Activated CD4-positive, alpha-beta memory T cell treated with anti-CD3 and anti-CD28 coated beads for 36 hours (primary cell): ENCODE data around the gene PPP4C. TPM values are rescaled to one million over a fixed set of nuclear protein-coding genes. Genes with fewer than 3 reads are reported as not detected.
"Not testable (repeated sequence)": the region's sequence is repeated elsewhere in the genome, so short reads cannot be mapped to it uniquely, and the experiment has no call there.

Source experiments
- CTCF ChIA-PET: fragments of 350-600 bp; sonication (Branson Sonifier 250); formaldehyde crosslinking; loops from one replicate; lab custom pipeline; 2021; ENCODE audit warnings: antibody characterized with exemption, inconsistent platforms; lab: Charles Lee
- POLR2A ChIA-PET: fragments of 350-600 bp; sonication (Branson Sonifier 250); formaldehyde crosslinking; loops from one replicate; lab custom pipeline; 2021; ENCODE audit warnings: antibody characterized with exemption; lab: Charles Lee
- DNase-seq: peaks from one replicate; pipeline ENCODE4 v3.0.0-alpha.2; 2020
- H3K27ac Mint-ChIP-seq: one replicate; pipeline ENCODE4 v1.8.0; 2021; ENCODE audit warnings: mixed read lengths
- H3K27me3 Mint-ChIP-seq: one replicate; pipeline ENCODE4 v1.8.0; 2021; ENCODE audit warnings: mixed read lengths
- H3K36me3 Mint-ChIP-seq: one replicate; pipeline ENCODE4 v1.8.0; 2021; ENCODE audit warnings: mixed read lengths
- H3K4me1 Mint-ChIP-seq: one replicate; pipeline ENCODE4 v1.8.0; 2021; ENCODE audit warnings: low read depth, mixed read lengths
- H3K4me3 Mint-ChIP-seq: one replicate; pipeline ENCODE4 v1.8.0; 2021; ENCODE audit warnings: mild to moderate bottlenecking, mixed read lengths
- H3K9me3 Mint-ChIP-seq: one replicate; pipeline ENCODE4 v1.8.0; 2021; ENCODE audit warnings: mixed read lengths
- intact Hi-C: fragments of 100-400 bp; cut with micrococcal nuclease; formaldehyde crosslinking; loops from one replicate; pipeline ENCODE4 v1.15.1; 2023
- total RNA-seq, 2 experiments: library from RNA; stranded (reverse); gene quantifications; one replicate each; pipeline ENCODE4 v1.2.3, GENCODE V29; 2021

PPP4C gene
- total RNA-seq, 2 experiments from 2014 or later, result 121 to 133 TPM

DNA sequence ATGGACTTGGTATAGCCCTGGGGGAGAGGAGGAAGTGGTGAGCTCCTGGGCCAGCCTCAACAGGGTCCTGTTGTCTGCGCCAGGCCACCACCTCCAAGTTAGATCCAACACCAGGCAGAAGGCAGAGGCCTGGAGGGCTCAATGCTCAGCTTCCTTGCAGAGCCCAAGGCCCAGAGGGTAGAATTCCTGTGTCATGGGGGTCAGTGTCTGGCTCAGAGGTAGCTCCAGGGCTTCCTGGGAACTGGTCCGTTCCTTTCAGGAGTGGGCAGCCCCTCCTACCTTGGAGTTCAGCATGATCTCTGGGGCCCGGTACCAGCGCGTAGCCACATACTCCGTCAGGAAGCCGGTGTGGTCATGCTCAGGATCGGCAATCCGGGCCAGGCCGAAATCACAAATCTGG lies 42.0 kb downstream of the PPP4C start:
- Mint-ChIP-seq H3K4me3 (no peak overlapping the region), H3K4me1 (peaks cover 32% of the 10 kb centered on the region), H3K9me3 (no peaks in the 10 kb centered on the region), H3K36me3 (peaks cover 9% of the 10 kb centered on the region), H3K27me3 (no peaks in the 10 kb centered on the region), H3K27ac (no peak overlapping the region)
- POLR2A ChIA-PET, result interaction anchor here (1.0 kb wide), 1 partner anchor 65 kb away, joined by 4 read pairs; the partner anchor contains the start of gene CORO1A
- DNase-seq, result no peak
- CTCF ChIA-PET, result interaction anchor here (0.7 to 3.2 kb wide), 2 partner anchors 26 to 498 kb away, joined by 3 to 10 read pairs; partner anchors contain the start of gene TBX6
- intact Hi-C loops, result no loop called here

DNA sequence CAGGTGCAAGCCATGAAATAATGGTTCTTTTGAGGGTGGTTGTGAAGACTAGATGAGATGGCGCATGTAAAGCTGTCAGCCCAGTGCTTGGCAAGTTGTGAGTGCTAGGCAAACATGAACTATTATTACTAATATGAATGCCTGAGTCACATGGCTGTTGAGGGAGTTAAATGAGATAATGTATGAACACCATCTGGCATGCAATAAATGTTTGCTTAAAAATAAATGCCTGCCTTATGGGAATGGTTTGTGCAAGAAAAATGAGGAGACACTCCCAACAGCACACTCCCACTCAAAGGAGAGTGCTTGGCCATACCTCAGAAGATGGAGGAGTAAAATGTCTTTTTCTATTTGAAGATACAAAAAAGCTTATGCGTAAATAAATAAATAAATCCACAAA lies 43.6 kb downstream of the PPP4C start:
- Mint-ChIP-seq H3K27me3 (no peaks in the 10 kb centered on the region), H3K27ac (no peak overlapping the region), H3K9me3 (no peaks in the 10 kb centered on the region), H3K4me3 (no peak overlapping the region), H3K36me3 (peaks cover 9% of the 10 kb centered on the region), H3K4me1 (peaks cover 30% of the 10 kb centered on the region)
- intact Hi-C loops, result no loop called here
- DNase-seq, result no peak
- CTCF ChIA-PET, result interaction anchor here (3.2 kb wide), 1 partner anchor 28 kb away, joined by 10 read pairs; the partner anchor contains the start of gene TBX6
- POLR2A ChIA-PET, result no interaction called here

DNA sequence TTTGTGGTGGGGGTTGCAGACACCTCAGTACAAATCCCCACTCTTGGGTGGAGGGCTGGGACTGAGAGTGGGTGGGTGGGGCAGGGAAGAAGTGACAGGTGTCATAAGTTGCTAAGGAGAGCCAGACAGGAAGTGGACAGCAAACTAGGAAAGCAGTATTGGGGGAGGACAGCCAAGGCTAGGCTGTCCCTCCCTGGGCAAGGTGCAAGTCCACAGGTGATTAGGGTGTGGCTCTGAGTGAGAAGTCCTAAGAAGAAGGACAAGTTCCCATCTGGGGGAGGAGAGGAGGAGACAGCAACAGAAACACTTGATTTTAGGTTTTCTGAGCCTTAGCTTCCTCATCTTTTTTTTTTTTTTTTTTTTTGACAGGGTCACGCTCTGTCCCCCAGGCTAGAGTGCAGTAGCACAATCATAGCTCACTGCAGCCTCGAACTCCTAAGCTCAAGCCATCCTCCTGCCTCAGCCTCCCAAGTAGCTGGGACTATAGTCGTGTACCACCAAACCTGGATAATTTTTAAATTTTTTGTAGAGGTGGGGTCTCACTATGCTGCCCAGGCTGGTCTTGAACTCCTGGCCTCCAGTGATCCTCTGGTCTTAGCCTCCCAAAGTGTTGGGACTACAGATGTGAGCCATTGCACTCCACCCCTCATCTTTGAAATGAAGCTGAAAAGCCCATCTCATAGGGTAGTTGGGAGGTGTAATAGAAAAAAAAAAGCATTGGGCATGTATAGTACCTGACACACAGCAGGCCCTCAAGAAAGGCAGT lies 44.7 kb downstream of the PPP4C start:
- Mint-ChIP-seq H3K36me3 (peaks cover 8% of the 10 kb centered on the region), H3K27ac (peak overlapping the region; percentile 43), H3K27me3 (no peaks in the 10 kb centered on the region), H3K9me3 (no peaks in the 10 kb centered on the region), H3K4me3 (no peak overlapping the region), H3K4me1 (peaks cover 19% of the 10 kb centered on the region)
- POLR2A ChIA-PET, result interaction anchor here (0.6 kb wide), 1 partner anchor 274 kb away, joined by 5 read pairs; no protein-coding TSS in a partner anchor
- DNase-seq, result no peak
- CTCF ChIA-PET, result interaction anchor here (0.8 to 3.2 kb wide), 2 partner anchors 29 to 65 kb away, joined by 3 to 10 read pairs; partner anchors contain the start of gene TBX6
- intact Hi-C loops, result loop anchor here (5.0 kb wide), 1 partner anchor 43 kb away; the partner anchor contains the start of gene PPP4C

DNA sequence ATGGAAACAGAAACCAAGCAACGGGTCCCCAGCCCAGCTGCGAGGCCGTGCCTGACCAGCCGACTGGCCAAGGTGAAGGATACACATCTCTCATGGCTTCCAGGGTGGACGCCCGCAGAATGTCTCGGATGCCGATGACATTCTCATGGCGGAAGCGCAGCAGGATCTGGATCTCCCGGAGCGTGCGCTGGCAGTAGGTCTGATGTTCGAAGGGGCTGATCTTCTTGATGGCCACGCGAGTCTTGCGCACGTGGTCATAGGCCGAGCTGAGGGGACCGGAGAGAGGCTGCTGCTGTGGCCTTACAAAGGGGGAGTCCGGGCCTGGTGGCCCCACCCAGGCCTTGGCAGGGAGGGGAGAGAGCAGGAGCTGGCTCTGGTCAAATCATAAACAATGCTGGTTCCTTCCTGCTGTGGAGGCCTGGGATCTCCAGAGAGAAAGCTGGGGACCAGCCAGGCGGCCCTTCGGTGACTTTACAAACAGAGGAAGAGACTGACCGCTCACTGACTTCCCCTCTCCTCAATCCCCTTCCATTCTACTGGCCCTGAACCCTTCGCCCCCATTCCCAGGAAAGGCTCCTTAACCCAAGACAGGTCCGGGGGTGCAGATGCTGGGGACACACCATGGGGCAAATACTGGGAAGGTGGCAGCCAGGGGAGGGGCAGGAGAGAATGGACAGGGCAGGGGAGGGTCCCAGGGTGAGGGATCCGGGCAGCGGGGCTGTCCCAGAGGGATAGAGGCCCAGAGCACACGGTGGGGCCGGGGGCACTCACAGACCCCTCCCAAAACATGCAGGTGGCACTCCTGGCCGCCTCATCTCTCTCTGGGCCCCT lies 46.2 kb downstream of the PPP4C start:
- POLR2A ChIA-PET, result no interaction called here
- no peak for DNase-seq
- CTCF ChIA-PET, result no interaction called here
- peak overlapping the region; percentile 87 for H3K4me3 Mint-ChIP-seq
- H3K4me1 Mint-ChIP-seq, result peaks cover 18% of the 10 kb centered on the region
- no peaks in the 10 kb centered on the region for H3K9me3 Mint-ChIP-seq
- H3K27ac Mint-ChIP-seq, result peak overlapping the region; percentile 85
- peaks cover 8% of the 10 kb centered on the region for H3K36me3 Mint-ChIP-seq
- no peaks in the 10 kb centered on the region for H3K27me3 Mint-ChIP-seq
- intact Hi-C loops, result loop anchor here (2.0 to 5.0 kb wide), 2 partner anchors 29 to 45 kb away; partner anchors contain the start of gene PPP4C

DNA sequence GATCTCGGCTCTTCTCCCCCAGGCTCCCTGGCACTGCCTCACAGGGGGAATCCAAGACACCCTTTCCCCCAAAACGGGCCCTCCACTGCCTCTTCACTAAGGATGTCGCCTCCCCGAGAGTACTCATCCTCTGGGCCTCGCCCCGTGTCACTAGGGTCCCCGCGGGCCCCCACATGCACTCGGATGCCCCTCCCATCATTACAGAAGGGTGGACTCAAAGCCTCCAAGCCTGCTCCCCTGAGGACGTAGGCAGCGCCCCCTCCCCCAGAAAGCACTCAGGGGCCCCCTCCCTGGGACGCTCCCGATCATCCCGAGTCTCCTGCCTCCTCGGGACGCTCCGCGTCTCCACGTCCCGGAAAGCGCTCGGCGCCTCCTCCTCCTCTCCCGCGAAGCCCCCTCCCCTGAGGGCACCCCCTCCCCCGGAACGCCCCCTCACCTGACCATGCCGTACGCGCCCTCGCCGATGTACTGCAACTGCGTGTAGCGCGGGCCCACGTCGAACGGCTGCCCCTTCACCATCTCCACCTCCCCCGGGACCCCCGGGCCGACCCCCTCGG lies 46.9 kb downstream of the PPP4C start:
- H3K4me3 Mint-ChIP-seq, result peak overlapping the region; percentile 87
- peaks cover 8% of the 10 kb centered on the region for H3K36me3 Mint-ChIP-seq
- no peaks in the 10 kb centered on the region for H3K27me3 Mint-ChIP-seq
- peak; percentile 35 for DNase-seq
- CTCF ChIA-PET, result interaction anchor here (1.0 kb wide), 1 partner anchor 10 kb away, joined by 4 read pairs; no protein-coding TSS in a partner anchor
- peak overlapping the region; percentile 85 for H3K27ac Mint-ChIP-seq
- POLR2A ChIA-PET, result interaction anchor here (1.5 kb wide), 1 partner anchor 63 kb away, joined by 7 read pairs; no protein-coding TSS in a partner anchor
- no peaks in the 10 kb centered on the region for H3K9me3 Mint-ChIP-seq
- H3K4me1 Mint-ChIP-seq, result peaks cover 18% of the 10 kb centered on the region
- intact Hi-C loops, result loop anchor here (1.0 to 5.0 kb wide), 3 partner anchors 26 to 45 kb away; partner anchors contain the start of genes PPP4C and YPEL3

DNA sequence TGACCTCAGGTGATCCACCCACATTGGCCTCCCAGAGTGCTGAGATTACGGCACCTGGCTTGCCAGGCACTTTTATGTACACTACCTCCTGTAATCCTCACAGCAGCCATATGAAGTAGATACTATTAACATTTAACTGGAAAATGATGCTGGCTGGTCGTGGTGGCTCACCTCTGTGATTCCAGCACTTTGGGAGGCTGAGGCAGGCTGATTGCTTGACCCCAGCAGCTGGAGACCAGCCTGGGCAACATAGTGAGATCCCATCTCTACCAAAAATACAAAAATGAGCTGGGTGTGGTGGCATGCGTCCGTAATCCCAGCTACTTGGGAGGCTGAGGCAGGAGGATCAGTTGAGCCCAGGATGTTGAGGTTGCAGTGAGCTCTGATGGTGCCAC lies 49.2 kb downstream of the PPP4C start:
- ChIA-PET CTCF (interaction anchor here (0.7 kb wide), 1 partner anchor 33 kb away, joined by 3 read pairs; the partner anchor contains the start of gene TBX6), POLR2A (interaction anchor here (1.1 kb wide), 1 partner anchor 33 kb away, joined by 3 read pairs; the partner anchor contains the start of gene TBX6)
- Mint-ChIP-seq H3K27ac (no peak overlapping the region), H3K4me1 (peaks cover 16% of the 10 kb centered on the region), H3K27me3 (no peaks in the 10 kb centered on the region), H3K9me3 (no peaks in the 10 kb centered on the region), H3K36me3 (no peaks in the 10 kb centered on the region), H3K4me3 (no peak overlapping the region)
- intact Hi-C loops, result loop anchor here (5.0 kb wide), 1 partner anchor 48 kb away; the partner anchor contains the start of gene PPP4C
- DNase-seq, result no peak

DNA sequence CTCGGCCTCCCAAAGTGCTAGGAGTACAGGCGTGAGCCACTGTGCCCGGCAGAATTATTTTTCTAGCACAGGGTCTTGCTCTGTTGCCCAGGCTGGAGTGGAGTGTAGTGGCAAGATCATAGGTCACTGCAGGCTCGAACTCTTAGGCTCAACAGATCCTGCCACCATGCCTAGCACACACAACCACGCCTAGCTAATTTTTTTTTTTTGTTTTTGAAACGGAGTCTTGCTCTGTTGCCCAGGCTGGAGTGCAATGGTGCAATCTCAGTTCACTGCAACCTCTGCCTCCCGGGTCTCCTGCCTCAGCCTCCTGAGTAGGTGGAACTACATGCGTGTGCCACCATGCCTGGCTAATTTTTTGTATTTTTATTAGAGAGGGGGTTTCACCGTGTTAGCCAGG lies 49.9 kb downstream of the PPP4C start:
- ChIA-PET CTCF (interaction anchor here (0.7 to 1.9 kb wide), 3 partner anchors 14 to 34 kb away, joined by 3 to 5 read pairs (median 4); partner anchors contain the start of gene TBX6), POLR2A (interaction anchor here (1.1 kb wide), 1 partner anchor 34 kb away, joined by 3 read pairs; the partner anchor contains the start of gene TBX6)
- H3K36me3 Mint-ChIP-seq, H3K27me3 Mint-ChIP-seq, H3K4me3 Mint-ChIP-seq, intact Hi-C loops, DNase-seq, H3K9me3 Mint-ChIP-seq, H3K27ac Mint-ChIP-seq: not testable (repeated sequence)
- peaks cover 14% of the 10 kb centered on the region for H3K4me1 Mint-ChIP-seq

DNA sequence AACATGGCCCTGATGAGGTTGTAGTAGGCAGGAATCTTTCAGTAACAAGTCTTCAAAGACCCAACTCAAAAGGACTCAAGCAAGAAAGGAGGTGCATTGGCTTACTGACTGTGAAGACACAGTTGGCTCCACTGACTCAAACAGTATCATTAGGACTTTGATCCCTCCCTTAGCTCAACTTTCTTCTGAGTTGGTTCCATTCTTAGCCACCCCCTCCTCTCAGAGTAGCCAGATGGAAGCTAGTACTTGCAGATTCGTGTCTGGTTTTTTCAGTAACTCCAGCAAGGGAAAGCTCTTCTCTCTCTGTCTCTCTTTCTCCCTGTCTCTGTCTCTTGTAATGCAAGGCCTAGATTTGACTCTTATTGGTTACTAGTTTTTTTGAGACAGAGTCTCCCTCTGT lies 52.2 kb downstream of the PPP4C start:
- ChIA-PET POLR2A (no interaction called here), CTCF (interaction anchor here (2.0 kb wide), 1 partner anchor 15 kb away, joined by 9 read pairs; the partner anchor contains the start of gene GDPD3)
- no peak overlapping the region for H3K4me3 Mint-ChIP-seq
- intact Hi-C loops, result no loop called here
- H3K36me3 Mint-ChIP-seq, result no peaks in the 10 kb centered on the region
- DNase-seq, result no peak
- H3K27me3 Mint-ChIP-seq, result no peaks in the 10 kb centered on the region
- peaks cover 6% of the 10 kb centered on the region for H3K4me1 Mint-ChIP-seq
- no peak overlapping the region for H3K27ac Mint-ChIP-seq
- no peaks in the 10 kb centered on the region for H3K9me3 Mint-ChIP-seq

DNA sequence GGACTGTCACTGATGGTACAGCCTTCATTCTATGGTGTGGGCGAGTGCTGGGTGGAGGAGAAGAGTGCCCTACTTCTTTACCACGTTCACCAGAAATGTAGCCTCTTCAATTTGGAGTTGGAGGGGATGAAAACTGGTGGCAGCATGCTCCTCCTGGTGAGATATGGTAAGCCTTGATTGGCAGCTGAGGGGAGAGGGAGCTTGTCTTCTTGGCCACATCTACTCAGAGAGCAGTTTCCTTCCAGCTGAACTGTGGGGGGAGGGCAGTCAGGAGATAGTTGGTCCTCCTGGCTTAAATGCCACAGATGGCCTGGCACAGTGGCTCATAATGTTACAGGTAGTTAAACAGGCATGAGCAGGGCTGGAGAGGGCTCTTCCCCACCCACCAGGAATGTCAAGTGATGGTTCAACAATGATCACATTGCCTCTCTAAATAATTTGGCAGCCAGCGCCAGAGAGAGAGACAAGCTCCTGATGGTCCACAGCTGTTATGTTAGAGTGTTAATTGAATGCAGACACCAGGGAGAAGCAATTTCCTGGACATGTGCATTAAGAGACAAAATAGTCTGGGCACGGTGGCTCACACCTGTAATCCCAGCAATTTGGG lies 56.2 kb downstream of the PPP4C start:
- no peaks in the 10 kb centered on the region for H3K9me3 Mint-ChIP-seq
- peak overlapping the region; percentile 54 for H3K27ac Mint-ChIP-seq
- H3K4me1 Mint-ChIP-seq, result peaks cover 4% of the 10 kb centered on the region
- DNase-seq, result no peak
- no peaks in the 10 kb centered on the region for H3K27me3 Mint-ChIP-seq
- ChIA-PET POLR2A (no interaction called here), CTCF (no interaction called here)
- no peak overlapping the region for H3K4me3 Mint-ChIP-seq
- no peaks in the 10 kb centered on the region for H3K36me3 Mint-ChIP-seq
- intact Hi-C loops, result no loop called here

DNA sequence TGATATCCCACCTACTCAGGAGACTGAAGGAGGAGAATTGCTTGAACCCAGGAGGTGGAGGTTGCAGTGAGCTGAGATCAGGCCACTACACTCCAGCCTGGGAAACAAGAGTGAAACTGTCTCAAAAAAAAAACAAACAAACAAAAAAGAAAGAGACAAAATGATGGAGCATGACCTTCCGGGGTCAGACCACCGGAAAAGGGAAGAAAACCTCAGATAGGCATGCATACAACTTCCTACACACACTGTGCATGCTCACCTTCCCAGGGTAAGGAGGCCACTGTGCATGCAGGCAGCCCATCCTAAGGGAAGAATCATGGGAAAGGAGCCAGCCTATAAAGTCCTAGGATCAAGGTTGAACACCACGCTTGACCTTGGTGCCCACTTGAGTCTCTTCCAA lies 56.8 kb downstream of the PPP4C start:
- intact Hi-C loops, result no loop called here
- Mint-ChIP-seq H3K36me3 (no peaks in the 10 kb centered on the region), H3K27ac (no peak overlapping the region), H3K4me1 (peaks cover 4% of the 10 kb centered on the region), H3K9me3 (no peaks in the 10 kb centered on the region), H3K27me3 (no peaks in the 10 kb centered on the region), H3K4me3 (no peak overlapping the region)
- ChIA-PET POLR2A (no interaction called here), CTCF (no interaction called here)
- DNase-seq, result no peak
